ENCODE measurements around the gene TUBB6.

Gene TUBB6

DNA sequence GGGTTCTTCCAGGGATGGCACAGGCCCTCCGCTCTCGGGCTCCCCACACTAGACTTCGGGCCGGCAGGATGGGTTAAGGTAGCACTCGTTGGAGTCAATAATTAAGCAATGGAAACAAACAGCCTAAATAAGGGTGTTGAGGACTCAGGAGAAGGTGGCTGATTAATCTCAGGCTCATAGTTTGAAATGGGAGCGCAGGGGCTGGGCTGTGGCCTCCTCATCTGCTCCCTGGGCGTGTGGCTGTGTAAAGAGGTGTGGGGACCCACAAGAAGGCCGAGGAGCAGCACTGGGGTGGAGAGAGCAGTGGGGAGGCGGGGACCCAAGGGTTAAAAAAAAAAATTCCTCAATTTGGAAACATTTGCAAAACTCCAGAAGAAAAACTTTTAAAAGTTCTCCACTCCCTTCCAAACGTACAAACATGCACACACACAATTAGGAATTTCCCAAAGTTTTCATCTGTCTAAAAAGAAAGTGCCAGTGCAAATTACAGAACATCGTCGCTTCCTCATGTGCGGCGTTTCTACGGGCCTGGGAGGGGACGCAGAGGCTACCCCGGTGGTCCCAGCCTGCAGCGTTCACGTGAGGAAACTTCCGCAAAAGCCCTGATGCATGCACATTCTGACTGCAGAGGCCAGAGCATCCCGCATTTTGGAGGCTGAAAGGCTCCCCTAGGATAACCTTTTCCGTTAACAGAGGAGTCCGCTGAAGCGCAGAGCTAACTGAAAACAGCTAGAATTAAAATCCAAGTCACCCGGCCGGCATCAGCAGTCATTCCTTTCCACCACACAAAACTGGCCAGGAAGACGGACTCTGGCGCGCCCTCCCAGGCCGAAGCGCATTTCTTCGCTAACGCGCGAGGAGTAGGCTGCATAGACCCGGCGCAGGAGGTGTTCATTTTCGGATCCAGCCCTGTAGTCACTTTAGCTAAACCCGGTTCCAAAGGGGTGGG is 1.0 kb upstream of the TUBB6 start:
- H3K4me3 ChIP-seq (ENCODE audit: low read depth in 1 of 2, low read length in 2 of 2), result peak overlapping the region; percentile 87 to 91
- H3K4me1 ChIP-seq (ENCODE audit: insufficient read depth, low read length), result peaks cover 37% of the 10 kb centered on the region
- H3K36me3 ChIP-seq (ENCODE audit: insufficient read depth, low read length), result peaks cover 18% of the 10 kb centered on the region
- H3K27me3 ChIP-seq (ENCODE audit: control insufficient read depth in 1 of 2, insufficient read depth in 2 of 2, low read length in 2 of 2), result no peaks in the 10 kb centered on the region
- peaks cover 3% of the 10 kb centered on the region for H3K9me3 ChIP-seq (ENCODE audit: low read length)
- peak overlapping the region; percentile 97 for H3K27ac ChIP-seq (ENCODE audit: low read depth, low read length)
- peak overlapping the region; percentile 75 for H3K9ac ChIP-seq (ENCODE audit: low read length)

DNA sequence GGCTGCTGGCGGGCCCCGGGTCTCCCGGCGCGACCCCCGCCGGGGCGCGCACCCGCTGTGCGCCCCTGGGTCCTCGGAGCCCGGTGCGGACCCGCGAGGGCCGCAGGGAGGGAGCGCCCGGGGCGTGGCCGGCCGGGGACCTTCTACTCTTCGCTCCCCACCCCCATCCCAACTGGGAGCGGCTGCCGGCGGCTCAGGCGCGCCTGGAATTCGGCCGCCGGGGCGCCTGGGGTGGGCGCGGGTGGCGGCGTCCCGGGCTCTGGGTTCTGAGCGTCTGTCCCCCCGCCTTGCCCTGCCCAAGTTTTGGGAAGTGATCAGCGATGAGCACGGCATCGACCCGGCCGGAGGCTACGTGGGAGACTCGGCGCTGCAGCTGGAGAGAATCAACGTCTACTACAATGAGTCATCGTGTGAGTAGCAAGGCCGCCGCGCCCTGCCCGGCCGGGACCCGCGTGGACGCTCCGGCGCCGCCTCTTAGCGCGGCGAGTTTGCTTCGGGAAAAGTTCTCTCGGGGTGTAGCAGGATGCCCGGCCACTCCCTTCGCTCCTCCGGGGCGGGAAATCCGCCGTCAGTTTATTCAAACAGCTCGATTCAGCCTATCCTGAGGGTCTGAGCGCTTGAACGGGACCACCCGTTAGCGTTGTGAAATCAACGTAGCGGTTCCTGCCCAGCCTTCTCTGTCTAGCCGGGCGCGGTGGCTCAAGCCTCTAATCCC is 502 bp downstream of the TUBB6 start:
- Histone ChIP-seq H3K9me3 (ENCODE audit: low read length) (peaks cover 8% of the 10 kb centered on the region), H3K4me3 (ENCODE audit: low read depth in 1 of 2, low read length in 2 of 2) (peak overlapping the region; percentile 88), H3K4me1 (ENCODE audit: insufficient read depth, low read length) (peaks cover 44% of the 10 kb centered on the region), H3K36me3 (ENCODE audit: insufficient read depth, low read length) (peaks cover 31% of the 10 kb centered on the region), H3K27me3 (ENCODE audit: control insufficient read depth in 1 of 2, insufficient read depth in 2 of 2, low read length in 2 of 2) (no peaks in the 10 kb centered on the region), H3K27ac (ENCODE audit: low read depth, low read length) (peak overlapping the region; percentile 95), H3K9ac (ENCODE audit: low read length) (peak overlapping the region; percentile 92)

DNA sequence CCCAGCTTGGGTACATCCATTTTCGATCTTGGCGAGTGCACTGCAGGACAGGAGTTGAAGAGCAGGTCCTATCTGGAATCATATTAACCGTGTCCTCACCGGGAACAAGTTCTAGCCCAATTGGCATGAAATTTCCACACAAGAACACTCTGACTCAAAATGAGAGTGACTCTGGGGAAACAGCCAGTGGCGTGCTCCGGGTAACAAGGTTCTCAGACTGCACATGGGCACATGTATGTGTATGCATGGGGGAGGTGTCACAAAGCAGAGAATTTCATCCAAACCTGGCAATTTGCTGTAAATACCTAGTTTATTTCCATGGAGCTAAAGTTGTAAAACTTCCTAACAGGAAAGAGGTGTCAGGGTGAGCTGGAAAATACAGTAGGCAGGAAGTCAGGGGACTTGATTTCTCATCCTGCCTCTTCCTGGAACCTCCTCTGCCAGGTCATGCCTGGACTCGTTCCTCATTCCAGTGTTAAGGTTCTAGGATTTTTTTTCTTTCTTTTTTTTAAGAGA is 1.7 kb downstream of the TUBB6 start:
- Histone ChIP-seq H3K9me3 (ENCODE audit: low read length) (peaks cover 8% of the 10 kb centered on the region), H3K36me3 (ENCODE audit: insufficient read depth, low read length) (peaks cover 39% of the 10 kb centered on the region), H3K4me1 (ENCODE audit: insufficient read depth, low read length) (peaks cover 54% of the 10 kb centered on the region), H3K27ac (ENCODE audit: low read depth, low read length) (peak overlapping the region; percentile 95), H3K4me3 (ENCODE audit: low read depth in 1 of 2, low read length in 2 of 2) (peak overlapping the region; percentile 88), H3K9ac (ENCODE audit: low read length) (peak overlapping the region; percentile 92), H3K27me3 (ENCODE audit: control insufficient read depth in 1 of 2, insufficient read depth in 2 of 2, low read length in 2 of 2) (no peaks in the 10 kb centered on the region)

DNA sequence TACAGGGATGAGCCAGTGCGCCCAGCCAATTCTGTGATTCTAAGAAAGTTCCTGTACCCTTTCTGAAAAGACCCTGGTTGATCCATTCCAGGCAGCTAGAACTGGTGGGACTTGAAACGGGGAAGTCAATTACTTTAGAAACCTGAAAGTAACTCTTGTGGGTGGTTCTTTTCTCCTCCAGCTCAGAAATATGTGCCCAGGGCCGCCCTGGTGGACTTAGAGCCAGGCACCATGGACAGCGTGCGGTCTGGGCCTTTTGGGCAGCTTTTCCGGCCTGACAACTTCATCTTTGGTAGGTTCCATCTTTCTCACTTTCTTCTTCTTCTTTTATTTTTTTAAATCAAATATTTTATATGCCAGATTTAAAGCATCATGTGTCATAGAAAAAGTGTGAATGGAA is 2.7 kb downstream of the TUBB6 start:
- H3K4me1 ChIP-seq (ENCODE audit: insufficient read depth, low read length), result peaks cover 59% of the 10 kb centered on the region
- no peak overlapping the region for H3K9ac ChIP-seq (ENCODE audit: low read length)
- H3K4me3 ChIP-seq (ENCODE audit: low read depth in 1 of 2, low read length in 2 of 2), result peak overlapping the region in 1 of 2 donors; percentile 88
- H3K36me3 ChIP-seq (ENCODE audit: insufficient read depth, low read length), result peaks cover 39% of the 10 kb centered on the region
- no peaks in the 10 kb centered on the region for H3K27me3 ChIP-seq (ENCODE audit: control insufficient read depth in 1 of 2, insufficient read depth in 2 of 2, low read length in 2 of 2)
- peaks cover 8% of the 10 kb centered on the region for H3K9me3 ChIP-seq (ENCODE audit: low read length)
- H3K27ac ChIP-seq (ENCODE audit: low read depth, low read length), result peak overlapping the region; percentile 21

DNA sequence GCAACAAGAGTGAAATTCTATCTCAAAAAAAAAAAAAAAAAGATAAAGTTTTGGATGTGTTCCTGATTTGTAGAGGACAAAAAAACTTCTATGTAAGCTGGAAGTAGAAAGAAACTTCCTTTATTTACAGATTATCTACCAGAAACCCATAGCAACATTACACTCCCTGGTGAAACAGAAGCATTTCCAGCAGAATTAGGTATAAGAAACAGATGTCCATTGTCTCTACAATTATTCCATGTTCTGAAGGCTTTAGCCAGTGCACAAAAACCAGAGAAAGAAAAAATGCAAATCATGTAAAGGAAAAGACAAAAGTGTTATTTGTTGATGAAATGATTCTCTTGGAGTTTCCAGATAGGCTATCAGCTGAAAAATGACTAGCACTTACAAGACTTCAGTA is 4.9 kb downstream of the TUBB6 start:
- Histone ChIP-seq H3K27ac (ENCODE audit: low read depth, low read length) (peak overlapping the region; percentile 46), H3K9ac (ENCODE audit: low read length) (no peak overlapping the region), H3K36me3 (ENCODE audit: insufficient read depth, low read length) (peaks cover 39% of the 10 kb centered on the region), H3K9me3 (ENCODE audit: low read length) (peaks cover 8% of the 10 kb centered on the region), H3K4me3 (ENCODE audit: low read depth in 1 of 2, low read length in 2 of 2) (no peak overlapping the region), H3K4me1 (ENCODE audit: insufficient read depth, low read length) (peaks cover 66% of the 10 kb centered on the region), H3K27me3 (ENCODE audit: control insufficient read depth in 1 of 2, insufficient read depth in 2 of 2, low read length in 2 of 2) (no peaks in the 10 kb centered on the region)

DNA sequence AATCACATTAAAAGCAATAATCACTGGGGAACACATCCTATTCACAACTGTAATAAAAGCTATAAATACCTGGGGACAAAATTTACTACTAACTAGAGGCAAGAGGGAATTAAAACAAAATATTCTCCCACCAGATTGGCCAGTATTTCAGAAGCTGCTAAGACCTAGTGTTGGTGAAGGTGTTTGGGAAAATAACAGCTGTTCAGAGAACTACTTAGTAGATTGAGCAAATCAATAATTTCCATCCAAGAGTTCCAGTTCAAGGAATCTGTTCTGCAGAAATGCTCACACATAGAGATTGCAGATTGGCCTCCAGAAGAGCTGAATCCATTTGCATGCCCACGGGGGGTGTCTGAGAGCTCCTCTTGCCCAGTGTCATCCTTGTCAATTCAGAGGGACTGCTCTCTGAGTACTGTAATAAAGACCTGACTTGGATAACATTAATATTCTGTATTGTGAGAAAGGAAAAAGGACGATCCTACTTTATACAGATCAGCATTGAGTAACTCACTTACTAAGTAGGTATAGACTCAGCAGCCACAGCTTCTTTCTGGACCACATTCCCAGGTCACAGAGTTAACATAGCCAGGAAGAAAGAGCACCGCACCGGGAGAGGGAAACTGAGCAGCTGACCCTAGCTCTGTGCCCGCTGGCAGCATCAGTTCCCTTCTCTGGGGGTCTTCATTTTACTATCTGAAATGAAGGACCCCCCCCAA is 5.6 kb downstream of the TUBB6 start:
- peak overlapping the region; percentile 41 for H3K9ac ChIP-seq (ENCODE audit: low read length)
- peaks cover 73% of the 10 kb centered on the region for H3K4me1 ChIP-seq (ENCODE audit: insufficient read depth, low read length)
- peak overlapping the region in 1 of 2 donors; percentile 8 for H3K4me3 ChIP-seq (ENCODE audit: low read depth in 1 of 2, low read length in 2 of 2)
- no peaks in the 10 kb centered on the region for H3K27me3 ChIP-seq (ENCODE audit: control insufficient read depth in 1 of 2, insufficient read depth in 2 of 2, low read length in 2 of 2)
- H3K9me3 ChIP-seq (ENCODE audit: low read length), result peaks cover 8% of the 10 kb centered on the region
- H3K36me3 ChIP-seq (ENCODE audit: insufficient read depth, low read length), result peaks cover 39% of the 10 kb centered on the region
- peak overlapping the region; percentile 68 for H3K27ac ChIP-seq (ENCODE audit: low read depth, low read length)

DNA sequence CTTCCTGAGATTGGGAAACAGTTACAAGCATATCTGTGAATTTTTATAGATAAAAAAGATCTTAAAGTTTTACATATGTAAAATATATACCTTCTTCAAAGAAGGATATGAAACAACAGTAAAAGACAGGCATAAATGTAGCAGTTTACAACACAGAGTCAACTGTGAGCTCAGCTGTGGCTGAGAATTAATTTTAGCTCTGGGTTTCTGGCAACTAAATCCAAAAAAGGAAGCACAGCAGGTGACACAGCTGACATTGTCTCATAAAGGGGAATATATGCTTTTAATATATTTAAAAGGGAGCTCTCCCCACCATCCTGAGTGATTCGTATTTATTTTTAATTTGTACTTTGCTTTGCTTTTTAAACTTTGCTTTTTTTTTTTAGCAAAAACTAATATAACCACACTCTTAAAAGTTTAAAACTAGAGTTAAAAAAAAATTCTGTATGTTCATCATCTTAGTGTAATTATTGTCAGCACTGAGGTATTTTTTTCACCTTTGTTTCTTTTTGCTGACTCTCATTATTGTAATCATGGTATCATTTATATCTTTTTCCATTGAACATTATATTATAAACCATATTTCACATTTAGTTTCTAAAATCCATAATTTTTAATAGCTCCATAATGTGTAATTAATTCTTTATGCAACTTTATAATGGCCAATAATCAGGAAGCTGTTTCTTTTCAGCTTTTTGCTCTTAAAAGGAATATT is 6.7 kb downstream of the TUBB6 start:
- H3K27ac ChIP-seq (ENCODE audit: low read depth, low read length), result peak overlapping the region; percentile 68
- peaks cover 8% of the 10 kb centered on the region for H3K9me3 ChIP-seq (ENCODE audit: low read length)
- H3K4me1 ChIP-seq (ENCODE audit: insufficient read depth, low read length), result peaks cover 71% of the 10 kb centered on the region
- H3K9ac ChIP-seq (ENCODE audit: low read length), result peak overlapping the region; percentile 41
- H3K27me3 ChIP-seq (ENCODE audit: control insufficient read depth in 1 of 2, insufficient read depth in 2 of 2, low read length in 2 of 2), result no peaks in the 10 kb centered on the region
- H3K4me3 ChIP-seq (ENCODE audit: low read depth in 1 of 2, low read length in 2 of 2), result peak overlapping the region in 1 of 2 donors; percentile 8
- H3K36me3 ChIP-seq (ENCODE audit: insufficient read depth, low read length), result peaks cover 35% of the 10 kb centered on the region

DNA sequence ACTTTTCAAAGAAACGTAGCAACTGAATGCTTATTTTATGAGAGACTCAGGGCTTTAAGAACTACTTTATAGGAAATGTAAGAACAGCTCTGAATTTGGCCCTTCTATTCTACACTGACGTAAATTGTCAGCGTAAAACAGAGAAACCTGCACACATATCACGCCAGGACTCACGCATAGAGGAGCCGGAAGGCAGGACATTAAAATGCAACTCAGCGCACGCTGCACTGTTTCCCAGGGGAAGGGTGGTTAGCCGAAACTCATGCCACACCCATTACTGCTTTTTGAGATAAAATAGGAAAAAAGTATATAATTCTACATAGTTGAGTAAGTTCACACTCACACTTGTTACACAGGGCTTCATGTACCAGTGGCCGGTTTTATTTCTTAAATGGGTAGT is 7.4 kb downstream of the TUBB6 start:
- H3K9ac ChIP-seq (ENCODE audit: low read length), result peak overlapping the region; percentile 29
- H3K27me3 ChIP-seq (ENCODE audit: control insufficient read depth in 1 of 2, insufficient read depth in 2 of 2, low read length in 2 of 2), result no peaks in the 10 kb centered on the region
- H3K4me3 ChIP-seq (ENCODE audit: low read depth in 1 of 2, low read length in 2 of 2), result no peak overlapping the region
- H3K4me1 ChIP-seq (ENCODE audit: insufficient read depth, low read length), result peaks cover 66% of the 10 kb centered on the region
- peaks cover 33% of the 10 kb centered on the region for H3K36me3 ChIP-seq (ENCODE audit: insufficient read depth, low read length)
- peak overlapping the region; percentile 68 for H3K27ac ChIP-seq (ENCODE audit: low read depth, low read length)
- H3K9me3 ChIP-seq (ENCODE audit: low read length), result peaks cover 8% of the 10 kb centered on the region

DNA sequence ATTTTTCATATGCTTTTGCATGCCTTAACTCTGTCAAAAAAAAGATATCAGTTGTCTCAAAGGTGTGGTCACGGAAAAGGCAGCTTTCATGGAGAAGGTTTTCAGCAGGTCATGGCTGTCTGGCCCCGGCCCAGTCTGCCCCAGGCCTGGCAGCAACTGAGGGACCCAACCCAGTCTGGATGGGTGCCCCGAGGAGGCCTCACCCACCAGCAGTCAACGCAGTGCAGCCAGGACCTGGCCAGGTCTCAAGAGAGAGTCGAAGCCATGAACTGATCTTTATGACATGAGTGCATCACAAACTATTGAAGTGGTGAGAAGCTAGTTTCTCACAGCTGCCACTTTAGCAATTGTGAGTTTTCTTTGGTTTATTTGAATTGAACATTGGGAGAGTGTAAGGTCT is 7.9 kb downstream of the TUBB6 start:
- Histone ChIP-seq H3K4me1 (ENCODE audit: insufficient read depth, low read length) (peaks cover 68% of the 10 kb centered on the region), H3K4me3 (ENCODE audit: low read depth in 1 of 2, low read length in 2 of 2) (no peak overlapping the region), H3K9ac (ENCODE audit: low read length) (no peak overlapping the region), H3K9me3 (ENCODE audit: low read length) (peaks cover 8% of the 10 kb centered on the region), H3K27me3 (ENCODE audit: control insufficient read depth in 1 of 2, insufficient read depth in 2 of 2, low read length in 2 of 2) (no peaks in the 10 kb centered on the region), H3K27ac (ENCODE audit: low read depth, low read length) (peak overlapping the region; percentile 41), H3K36me3 (ENCODE audit: insufficient read depth, low read length) (peaks cover 33% of the 10 kb centered on the region)

DNA sequence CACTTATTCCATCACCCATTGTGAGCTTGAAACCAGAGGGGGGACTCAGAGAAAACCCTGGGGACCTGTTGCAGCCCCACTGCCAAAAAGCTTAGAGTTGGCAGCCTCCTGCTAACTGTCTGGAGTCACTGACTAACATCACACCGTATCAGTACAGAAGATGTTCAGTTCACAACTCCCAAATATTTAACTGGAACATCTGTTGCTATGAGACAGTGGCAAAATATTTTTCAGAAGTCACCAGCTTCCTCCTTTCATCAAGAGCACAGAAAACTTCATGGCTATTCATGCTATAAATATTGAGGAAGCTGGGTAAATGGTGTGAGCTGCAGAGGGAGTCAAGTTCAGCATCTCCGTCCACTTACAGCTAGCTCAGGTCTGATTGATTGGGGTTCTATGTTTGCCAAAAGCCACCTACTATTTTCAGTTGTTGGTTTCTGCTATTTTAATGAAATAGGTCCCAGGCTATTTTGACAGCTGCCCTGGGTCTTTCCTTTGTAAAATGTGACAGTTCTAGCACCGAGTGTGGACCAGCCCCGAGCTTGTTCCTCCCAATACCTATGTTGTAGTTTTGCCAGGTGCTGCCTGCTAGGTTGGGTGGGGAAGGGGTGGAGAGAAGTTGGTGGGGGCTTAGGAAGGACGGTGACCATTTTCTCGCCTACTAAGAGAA is 9.8 kb downstream of the TUBB6 start:
- Histone ChIP-seq H3K9ac (ENCODE audit: low read length) (peak overlapping the region; percentile 12), H3K4me3 (ENCODE audit: low read depth in 1 of 2, low read length in 2 of 2) (peak overlapping the region; percentile 6 to 17), H3K27me3 (ENCODE audit: control insufficient read depth in 1 of 2, insufficient read depth in 2 of 2, low read length in 2 of 2) (no peaks in the 10 kb centered on the region), H3K9me3 (ENCODE audit: low read length) (no peaks in the 10 kb centered on the region), H3K36me3 (ENCODE audit: insufficient read depth, low read length) (peaks cover 26% of the 10 kb centered on the region), H3K4me1 (ENCODE audit: insufficient read depth, low read length) (peaks cover 73% of the 10 kb centered on the region), H3K27ac (ENCODE audit: low read depth, low read length) (peak overlapping the region; percentile 93)

All from muscle layer of colon (tissue), 2 donors.